Ecto neural progenitor cell (in vitro differentiated cells): ENCODE measurements around the gene PTPRM.
A peak's percentile ranks its signal among the peaks of the same experiment; 100 is the strongest.
"Not testable (repeated sequence)": the region's sequence is repeated elsewhere in the genome, so short reads cannot be mapped to it uniquely, and the experiment has no call there.

Experiments used
- DNase-seq: peaks from one replicate; pipeline ENCODE4 v3.0.0-alpha.2; 2018; ENCODE audit warnings: low spot score

The PTPRM gene

DNA sequence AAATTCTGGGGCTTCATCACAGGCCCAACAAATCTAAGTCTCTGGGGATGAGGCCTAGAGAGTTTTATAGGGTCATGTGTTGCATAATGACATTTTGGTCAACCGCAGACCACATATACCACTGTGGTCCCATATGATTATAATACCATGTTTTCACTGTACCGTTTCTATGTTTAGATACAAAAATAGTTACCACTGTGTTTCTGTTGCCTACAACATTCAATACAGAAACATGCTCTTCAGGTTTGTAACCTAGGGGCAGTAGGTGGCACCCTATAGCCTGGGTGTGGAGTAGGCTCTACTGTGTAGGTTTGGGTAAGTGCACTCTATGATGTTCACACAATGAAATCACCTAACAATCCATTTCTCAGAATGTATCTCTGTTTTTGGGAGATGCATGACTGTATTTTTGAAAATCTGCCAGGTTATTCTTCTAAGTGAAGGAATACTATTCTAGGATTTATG, 485.2 kb downstream of the PTPRM start:
- no peak for DNase-seq

DNA sequence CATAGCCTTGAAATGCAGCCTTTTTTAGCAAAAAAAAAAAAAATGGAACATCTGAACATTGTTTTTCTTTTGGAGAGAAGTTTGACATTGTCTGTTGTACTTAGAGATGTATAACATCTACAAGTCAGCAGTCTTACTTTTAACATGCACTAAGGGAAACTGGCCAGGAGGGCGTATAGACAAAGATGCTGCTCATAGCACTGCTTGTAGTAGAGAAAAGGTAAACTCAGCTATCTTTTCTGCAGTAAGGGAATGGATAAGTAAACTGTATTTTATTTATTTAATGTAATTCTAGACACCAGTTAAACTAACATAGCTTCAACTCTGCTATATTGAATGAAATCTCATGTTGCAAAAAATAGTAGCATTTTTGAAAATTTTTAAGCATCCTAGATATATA, 489.6 kb downstream of the PTPRM start:
- DNase-seq = no peak

DNA sequence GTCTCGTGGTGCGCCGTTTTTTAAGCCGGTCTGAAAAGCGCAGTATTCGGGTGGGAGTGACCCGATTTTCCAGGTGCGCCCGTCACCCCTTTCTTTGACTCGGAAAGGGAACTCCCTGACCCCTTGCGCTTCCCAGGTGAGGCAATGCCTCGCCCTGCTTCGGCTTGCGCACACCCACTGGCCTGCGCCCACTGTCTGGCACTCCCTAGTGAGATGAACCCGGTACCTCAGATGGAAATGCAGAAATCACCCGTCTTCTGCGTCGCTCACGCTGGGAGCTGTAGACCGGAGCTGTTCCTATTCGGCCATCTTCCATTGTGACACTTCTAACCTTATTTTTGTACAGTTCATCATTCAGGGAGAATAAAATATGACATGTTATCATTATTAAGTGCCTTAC, 496.0 kb downstream of the PTPRM start:
- not testable (repeated sequence) for DNase-seq

DNA sequence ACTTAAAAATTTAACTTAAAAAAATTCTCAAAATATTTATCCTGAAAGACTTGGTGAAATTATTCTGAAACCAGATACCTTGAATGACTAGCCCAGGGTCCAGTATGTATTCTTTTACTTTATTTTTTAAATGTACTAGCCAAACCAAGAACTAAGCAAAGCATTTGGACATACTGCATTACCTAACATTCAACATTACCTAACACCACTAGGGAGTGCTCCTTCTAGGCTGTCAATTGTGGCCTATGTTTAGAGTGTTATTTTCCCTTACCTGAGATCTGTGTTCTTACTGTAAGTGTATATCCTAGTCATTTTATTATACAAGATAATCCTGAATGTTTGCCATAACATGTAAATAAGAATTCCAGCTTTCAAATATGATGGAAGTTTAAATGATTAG, 496.6 kb downstream of the PTPRM start:
- no peak for DNase-seq

DNA sequence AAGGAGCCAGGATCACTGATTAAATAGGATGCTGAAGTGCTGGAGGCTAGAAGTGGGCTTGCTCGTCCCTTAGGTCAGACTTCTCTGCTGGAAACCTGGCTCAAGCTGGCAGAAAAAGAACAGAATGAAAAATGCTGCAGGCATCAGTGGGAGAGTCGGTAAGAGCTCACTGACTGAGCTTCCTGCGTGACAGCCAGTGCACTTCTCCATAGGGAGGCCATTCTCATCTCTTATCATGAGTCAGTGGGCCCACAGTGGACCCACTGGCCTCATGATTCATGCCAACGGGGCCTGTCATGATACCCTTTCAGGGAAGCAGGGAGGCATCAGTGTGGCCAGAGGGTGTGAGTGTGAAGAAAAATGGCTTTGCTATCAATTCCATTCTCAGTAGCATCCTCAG, 498.2 kb downstream of the PTPRM start:
- no peak for DNase-seq

DNA sequence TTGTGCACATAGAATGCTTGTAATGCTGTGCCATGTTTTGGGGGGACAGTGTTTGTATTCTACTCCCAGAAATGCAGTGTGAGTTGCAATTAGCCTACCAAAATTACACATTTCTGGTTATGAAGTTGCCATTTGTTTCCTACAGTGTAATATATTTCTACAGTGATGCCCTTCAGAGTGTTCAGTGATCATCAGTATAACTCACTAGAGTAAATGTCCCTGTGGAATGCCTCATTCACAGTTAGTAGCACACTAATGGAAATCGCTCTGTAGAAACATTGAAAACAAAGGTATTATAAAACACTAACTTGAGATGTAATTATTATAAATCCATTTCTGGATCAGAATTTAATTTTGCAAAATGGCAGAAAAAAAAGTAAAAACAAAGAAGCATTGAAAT, 498.7 kb downstream of the PTPRM start:
- no peak for DNase-seq

DNA sequence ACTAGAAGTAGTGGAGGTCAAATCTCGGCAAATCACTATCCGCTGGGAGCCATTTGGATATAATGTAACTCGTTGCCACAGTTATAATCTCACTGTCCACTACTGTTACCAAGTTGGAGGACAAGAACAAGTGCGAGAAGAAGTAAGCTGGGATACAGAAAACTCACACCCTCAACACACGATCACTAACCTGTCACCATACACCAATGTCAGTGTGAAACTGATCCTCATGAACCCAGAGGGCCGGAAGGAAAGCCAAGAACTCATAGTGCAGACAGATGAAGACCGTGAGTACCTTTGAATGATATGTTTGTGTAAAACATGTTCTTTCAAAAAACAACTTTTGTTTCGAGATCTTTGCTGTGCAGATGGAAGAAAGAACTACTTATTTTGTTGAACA, 502.6 kb downstream of the PTPRM start:
- DNase-seq = no peak

DNA sequence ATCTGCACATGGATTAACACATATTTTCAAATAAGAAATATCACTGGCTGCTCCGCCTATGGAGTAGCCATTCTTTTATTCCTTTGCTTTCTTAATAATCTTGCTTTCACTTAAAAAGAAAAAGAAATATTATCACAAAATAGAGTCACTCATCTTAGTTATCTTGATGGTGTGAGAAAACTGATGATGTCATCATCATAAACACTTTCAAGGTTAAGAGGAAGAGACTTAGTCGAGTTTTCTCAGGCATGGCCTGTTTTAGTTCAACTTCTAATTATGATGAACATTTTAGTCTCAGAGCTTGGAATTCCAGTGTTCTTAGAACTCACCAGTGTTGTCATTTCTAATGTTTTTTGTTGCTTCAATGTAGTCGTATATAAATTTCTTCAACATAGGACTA, 506.1 kb downstream of the PTPRM start:
- DNase-seq = no peak

DNA sequence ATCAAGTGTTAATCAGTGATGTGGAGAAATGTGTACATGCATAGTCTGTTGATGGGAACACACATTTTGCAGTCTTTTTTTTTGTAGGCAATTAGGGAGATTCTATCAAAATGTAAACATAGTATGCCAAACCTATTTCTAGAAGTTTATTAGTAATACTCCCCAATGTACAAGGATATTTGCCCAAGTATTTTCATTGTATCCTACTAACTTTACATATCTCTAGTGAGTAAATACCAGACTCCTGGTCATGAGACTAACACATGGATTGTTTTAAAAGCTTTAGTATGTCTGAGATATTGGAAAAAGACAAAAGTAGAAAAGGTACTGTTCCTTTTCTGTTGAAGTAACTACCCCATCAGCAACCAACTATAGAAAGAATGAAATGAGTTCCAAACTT, 513.0 kb downstream of the PTPRM start:
- DNase-seq = no peak

DNA sequence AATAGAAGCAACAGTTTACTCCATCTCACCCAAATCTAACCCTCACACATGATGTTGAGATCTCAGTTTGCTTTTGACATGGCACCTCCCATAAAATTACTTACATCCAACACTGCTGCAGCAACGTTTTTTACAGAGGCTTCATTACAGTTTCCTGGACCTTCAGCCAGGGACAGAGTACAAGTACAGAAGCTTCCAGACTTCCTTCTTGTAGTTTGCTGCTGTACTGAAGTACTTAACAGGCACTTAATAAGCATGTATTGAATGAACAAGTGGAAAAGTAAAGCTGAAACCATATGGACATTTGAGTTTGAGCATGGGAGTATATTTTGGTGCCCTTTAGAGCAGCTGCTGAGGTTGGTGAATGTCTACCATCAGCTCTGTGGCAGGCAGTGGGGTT, 514.2 kb downstream of the PTPRM start:
- no peak for DNase-seq

DNA sequence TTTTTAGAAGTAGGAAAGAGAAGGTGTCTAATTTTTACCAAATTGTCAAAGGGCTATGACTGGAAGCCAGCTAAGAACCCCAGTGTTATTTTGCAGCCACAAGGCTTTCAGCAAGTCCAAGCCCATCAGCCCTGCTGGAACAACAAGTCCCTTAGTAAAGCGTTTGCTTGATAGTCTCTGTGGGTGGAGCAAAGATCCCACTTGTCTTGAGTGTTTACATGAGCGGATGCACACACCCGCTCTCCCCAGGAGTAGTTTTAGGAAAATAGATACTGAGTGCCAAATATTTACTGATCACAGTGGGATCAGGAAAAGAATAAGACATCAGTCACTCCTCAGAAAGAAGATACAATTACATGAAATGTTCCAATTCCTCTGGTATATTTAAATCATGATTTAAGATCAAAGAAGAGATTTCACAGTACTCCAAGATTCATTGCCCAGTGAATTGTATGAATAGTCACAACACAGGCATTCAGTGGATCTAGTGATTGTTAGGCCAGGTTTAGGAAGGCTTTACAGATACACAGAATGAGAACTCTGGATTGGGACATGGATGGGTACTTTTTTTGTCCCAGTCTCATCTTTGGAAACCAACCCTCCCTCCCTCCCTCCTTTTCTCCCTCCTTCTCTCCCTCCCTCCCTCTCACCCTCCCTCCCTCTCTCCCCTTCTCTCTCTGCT, 514.9 kb downstream of the PTPRM start:
- DNase-seq = no peak

DNA sequence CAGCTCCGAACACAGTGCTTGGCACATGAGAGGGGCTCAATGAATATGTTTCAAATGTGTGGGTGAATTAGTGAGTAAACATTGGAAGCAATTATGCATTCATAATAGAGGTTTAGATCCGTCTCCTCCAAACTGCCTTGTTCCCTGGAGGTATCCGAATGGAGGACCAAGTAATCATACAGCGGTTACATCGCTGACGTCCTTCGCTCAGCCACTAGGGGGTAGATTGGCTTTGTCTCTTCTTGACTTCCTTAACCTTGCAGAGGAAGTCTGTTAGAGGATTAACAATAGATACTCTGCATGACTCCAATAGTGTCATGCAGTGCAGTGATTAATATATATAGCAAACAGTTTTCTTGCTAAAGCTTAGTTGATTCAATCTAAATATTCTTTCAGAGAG, 517.0 kb downstream of the PTPRM start:
- DNase-seq = peak; percentile 53

DNA sequence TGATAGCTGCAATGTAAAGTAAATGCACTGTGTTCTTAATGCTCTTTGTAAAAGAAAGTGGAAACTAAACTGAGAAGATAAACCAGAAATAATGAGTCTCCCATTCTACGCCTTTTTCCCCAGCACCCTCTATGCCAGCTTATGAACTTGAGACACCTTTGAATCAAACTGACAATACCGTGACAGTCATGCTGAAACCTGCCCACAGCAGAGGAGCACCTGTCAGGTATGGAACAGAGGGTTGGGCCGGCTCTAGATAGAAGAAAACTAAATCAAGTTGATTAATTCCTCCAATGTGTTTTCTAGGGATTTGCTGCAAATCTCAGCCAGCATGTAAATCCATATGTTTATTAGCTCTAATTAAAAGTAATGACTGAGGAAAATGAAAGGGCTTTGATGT, 521.5 kb downstream of the PTPRM start:
- no peak for DNase-seq

DNA sequence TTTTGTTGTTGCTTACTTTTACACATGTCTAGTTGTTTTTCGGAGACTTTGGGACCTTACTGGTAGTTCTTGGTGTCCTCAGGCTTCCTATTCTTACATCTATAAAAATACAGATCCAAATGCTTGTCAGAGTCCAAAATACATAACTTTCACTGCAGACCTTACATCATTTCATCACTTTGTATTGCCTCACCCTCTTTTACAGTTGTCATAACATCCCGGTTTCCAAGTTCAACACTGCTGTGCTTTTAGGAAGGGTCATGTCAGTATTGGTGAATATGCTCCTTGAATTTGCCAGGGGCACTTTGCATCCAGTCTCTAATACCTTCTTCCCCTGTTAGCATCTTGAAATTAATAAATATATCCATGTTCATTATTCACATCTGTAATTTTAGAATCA, 523.9 kb downstream of the PTPRM start:
- DNase-seq = no peak

DNA sequence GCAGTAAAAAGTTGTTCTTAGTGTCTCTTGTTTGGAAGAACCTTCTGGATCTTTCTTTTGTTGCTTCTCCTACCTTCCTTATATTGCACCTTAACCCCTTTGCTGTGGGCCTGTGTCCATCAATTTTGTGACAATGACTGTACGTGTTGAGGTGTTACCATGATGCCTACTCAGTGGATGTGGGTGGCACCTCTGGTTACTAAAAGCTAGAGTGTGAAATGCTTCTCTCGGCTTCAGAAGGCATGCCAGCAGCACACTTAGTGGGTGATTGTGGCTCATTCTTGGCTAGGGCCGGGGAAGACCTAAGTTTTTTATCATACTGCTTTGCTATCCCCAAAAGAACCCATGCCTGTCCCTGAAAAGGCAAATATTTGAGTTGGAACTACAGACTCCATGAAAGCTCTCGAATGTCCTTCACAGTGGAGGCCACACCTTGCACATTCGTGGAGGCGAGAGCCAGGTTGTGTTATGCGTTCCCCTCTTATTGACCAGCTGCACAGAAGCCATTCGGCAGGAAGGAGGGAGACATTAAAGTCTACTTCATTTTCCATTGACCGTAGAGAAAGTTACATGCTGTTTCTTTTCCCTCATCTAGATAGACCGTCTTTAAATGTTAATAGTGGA, 528.9 kb downstream of the PTPRM start:
- no peak for DNase-seq

DNA sequence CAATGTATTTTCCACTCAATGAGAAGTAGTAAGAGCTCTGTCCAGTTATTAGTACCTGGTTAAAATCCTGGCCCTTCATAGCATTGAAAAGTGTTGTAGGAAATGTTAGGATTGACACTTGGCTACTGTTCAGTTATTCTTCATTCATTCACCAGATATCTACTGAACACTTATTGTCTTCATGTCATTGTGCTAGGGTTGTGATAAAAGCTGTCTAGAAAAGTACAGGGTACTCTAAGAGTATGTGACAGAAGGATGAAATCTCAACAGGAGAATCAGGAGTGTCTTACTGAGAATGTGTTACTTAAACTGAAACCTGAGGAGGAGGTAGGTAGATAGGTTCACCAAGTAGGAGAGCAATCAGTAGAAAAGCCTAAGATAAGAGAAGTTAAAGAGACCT, 530.3 kb downstream of the PTPRM start:
- DNase-seq = no peak

DNA sequence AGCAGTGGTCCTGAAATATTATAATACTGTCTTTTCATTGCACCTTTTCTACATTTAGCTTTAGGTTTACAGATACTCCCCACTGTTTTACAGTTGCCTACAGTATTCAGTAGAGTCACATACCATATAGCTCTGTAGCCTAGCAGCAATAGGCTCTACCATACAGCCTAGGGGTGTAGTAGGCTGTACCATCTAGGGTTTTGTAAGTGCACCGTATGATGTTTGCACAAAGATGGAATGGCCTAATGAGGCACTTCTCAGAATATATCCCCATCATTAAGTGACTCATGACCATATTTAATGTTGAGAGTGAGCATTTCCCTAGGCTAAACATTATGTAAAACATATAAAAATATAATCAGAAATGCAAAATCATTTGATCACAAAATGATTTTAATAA, 530.8 kb downstream of the PTPRM start:
- DNase-seq = no peak

DNA sequence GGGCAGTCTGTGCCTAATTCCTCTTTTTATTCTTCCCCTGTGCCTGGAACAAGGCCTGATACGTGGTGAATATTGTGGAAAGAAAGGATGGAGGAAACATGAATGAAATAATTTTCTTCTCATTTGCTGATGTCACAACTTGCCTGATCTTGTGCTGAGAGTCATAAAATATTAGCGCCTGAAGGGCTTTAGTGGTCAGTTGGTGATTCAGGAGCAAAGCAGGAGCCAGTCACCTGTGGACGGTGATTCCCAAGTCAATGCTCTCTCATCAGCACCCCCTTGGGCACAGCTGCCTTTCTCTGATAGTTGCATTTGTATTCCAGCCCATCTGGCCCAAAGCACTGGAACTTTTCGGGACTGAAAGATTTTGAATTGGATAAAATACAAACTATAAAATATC, 539.5 kb downstream of the PTPRM start:
- DNase-seq = no peak

DNA sequence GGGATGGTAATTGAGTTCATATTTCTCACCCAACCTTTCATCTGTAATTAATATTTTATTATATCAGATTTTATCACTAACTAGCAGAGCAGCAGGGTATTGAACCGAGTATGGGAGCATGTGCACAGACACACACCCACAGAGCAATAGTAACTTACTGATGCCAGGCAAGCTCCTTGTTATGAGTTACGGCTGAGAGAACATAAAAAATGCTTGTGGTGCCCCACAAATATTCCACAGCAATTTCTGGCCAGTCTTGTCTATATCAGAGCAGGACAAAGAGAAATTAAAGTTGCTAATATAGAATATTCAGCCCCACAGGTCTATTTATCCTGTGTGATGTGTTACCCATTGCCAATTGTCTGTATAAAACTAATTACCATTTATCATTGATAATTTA, 540.3 kb downstream of the PTPRM start:
- DNase-seq = no peak

DNA sequence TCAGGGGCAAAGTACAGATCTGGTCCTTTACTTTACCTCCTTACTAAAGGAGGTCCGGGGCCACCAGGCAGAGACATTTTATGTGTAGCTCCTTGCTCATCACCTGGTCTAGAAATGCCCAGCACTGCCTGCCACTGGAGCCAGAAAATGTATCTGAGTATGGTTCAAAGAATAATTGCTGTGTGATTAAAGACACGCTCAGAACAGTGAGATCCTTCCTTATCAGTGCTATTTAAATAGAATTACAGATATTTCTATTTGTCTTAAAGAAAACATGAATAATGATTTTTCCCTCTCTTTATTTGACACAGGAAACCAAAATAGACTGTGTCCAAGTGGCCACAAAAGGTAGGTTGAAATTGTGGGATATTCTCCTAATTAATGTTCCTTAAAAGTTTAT, 547.4 kb downstream of the PTPRM start:
- no peak for DNase-seq

DNA sequence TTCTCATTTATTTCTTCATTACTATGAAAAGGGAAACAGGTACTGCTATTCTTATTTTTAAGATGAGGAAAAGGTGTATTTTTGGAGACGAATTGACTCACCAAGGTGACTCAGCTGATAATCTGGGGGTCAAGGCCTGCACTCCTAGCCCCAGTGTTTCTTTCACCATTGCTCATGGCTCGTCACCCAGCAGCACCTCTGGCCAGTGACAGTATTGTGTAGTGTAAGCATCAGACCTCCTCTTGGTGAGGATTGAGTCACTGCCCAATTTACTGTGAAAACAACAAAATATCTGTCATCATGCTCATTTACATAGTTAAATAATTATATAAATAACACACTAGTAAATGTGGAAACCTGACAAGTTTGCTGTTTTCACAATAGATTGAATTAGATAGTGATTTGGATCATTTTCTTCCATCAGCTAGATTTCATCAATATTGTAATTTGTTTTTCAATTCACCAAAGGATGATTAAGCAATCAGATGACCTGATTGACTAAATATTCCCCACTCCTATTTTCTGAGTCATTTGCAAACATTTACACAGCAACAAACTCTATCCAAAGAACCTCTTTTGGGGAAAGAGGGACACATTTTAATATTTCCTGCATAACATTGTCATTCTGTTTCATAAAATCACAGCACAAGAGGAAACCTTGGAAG, 549.4 kb downstream of the PTPRM start:
- no peak for DNase-seq

DNA sequence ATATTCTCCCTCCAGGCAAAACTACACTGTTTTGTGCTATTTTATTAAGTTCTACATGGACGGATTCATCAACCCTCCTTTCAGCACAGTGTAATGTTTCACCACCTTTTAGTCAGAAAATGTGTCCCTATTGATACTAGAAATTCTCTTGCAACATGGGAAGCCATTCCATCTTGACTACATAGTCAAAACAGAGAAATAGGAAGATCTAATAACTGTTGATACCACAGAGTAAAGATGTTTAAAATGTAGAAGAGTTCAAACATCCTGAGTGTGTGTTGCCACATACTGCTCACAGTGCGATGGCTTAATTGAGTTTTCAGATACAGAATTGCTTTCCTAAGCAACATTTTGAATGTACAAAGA, 549.9 kb downstream of the PTPRM start:
- DNase-seq = no peak

DNA sequence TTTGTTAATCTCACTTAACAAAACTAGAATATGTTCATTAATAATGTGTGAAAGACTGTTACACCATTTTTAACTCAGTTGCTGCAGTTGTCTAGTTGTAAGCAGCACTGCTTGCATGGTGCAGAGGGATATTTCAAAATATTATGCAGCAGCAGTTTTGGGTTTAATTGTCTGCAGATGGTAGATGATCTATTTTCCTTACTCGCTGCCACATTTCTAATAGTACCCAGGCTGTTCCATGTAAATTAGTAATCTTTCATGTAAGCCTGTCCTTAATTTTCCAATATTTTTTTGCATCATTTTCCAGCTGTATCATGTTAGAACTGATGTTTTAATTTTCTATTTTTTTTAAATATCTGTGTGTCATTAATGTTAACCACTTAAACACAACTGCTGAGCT, 554.0 kb downstream of the PTPRM start:
- DNase-seq = no peak
